Activated CD4-positive, CD25-positive, alpha-beta regulatory T cell (primary cell): ENCODE results near the gene TM4SF5.

Experiments
- DNase-seq, 4 experiments: peaks; one replicate each; lab custom pipeline; 2025; lab: John Stamatoyannopoulos, UW

The TM4SF5 gene

DNA sequence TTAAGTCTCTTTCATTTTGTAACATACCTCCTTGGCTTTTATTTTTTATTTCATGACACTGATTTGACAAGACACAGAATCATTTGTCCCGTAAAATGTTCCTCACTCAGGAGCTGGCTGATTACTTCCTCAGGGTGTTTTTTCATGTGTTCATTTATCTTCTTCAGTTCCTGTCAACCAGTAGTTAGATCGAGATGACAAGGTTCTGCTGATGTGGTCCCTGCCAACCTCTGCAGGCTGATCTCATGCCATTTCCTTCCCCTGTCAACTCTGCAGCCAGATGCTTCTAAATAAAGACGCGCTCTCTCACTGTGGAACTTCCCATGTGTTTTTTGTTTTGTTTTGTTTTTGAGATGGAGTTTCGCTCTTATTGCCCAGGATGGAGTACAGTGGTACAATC lies 23.8 kb upstream of the TM4SF5 start:
- DNase-seq = no peak

- DNase-seq = no peak
Measured at GRCh38 chr17:4748686-4749085, 23.0 kb upstream of the TM4SF5 start.

DNA sequence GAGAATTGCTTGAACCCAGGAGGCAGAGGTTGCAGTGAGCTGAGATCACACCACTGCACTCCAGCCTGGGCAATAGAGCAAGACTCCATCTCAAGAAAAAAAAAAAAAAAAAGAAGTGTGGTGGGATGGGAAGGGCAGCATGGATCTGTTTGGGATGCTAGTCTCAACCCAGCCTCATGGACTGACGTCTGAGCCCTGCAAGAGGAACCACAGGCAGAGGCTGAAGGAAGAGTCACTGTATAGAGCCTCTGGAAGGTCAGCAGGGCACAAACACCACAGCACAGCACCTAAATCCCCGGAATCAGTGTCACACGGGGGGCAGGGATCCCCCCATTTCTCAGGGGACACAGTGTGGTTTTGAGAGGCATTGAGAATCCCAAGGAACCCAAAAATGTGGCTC lies 21.1 kb upstream of the TM4SF5 start:
- DNase-seq = no peak

DNA sequence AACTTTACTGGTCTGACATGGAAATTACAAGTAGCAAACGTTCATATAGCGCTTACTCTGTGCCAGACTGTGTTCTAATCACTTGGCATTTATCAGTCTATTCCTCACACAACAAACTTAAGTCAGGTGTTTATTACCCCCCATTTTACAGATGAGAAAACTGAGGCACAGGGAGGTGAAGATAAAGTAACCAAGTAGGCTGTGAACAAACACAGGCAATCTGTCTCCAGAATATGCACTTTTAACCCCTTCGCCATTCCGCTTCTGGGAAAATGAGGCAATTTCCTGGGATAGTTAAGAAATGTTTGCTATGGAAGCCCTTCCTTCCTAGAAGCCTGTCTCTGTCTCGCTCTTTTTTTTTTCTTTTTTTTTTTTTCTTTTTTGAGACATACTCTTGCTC lies 19.8 kb upstream of the TM4SF5 start:
- no peak for DNase-seq

DNA sequence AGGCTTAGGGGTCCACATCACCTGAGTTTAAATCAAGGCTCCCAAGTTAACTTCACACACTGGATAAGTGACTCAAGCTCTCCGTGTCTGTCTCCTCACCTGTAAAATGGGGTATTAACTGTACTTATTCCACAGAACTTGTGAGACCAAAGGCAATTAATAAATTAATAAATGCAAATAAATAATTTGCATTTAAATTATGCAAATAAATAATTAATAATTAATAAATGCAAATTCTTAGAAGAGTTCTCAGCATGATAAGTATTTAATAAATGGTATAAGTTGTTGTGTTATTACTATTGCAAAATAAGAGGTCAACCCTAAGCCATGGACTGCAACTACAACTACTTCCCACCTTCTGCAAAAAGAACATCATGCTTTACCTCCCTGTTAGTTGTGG lies 18.3 kb upstream of the TM4SF5 start:
- no peak for DNase-seq

DNA sequence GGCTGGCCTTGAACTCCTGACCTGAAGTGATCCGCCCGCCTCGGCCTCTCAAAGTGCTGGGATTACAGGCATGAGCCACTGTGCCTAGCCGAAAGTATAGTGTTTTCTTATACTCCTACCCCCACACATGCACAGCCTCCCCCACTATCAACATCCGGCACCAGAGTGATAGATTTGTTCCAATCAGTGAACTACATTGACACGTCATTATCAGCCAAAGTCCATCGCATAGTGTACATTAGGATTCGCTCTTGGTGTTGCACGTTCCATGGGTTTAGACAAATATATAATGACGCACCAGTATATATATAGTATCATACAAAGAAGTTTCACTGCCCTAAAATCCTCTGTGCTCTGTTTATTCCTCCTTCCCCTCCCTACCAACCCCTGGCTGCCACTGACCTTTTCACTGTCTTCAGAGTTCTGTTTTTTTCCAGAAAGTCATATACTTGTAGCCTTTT lies 11.9 kb upstream of the TM4SF5 start:
- no peak for DNase-seq

DNA sequence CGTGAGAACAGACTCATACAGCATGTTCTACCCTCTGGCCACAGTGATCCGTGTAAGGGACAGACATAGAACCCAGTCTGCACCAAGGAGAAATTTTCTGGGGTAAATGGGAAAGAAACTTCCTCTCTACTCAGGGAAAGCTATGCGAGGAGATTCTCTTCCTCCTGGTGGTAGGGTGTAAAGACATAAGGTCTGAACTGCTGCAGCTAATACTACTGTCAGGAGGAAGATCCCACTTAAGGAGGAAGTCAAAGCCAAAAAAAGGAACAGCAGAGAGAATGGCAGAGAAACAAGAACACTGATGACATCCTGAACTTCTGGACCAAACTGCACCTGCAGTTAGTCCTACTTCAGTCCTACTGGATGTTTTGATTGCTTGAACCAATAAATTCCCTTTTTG lies 7.1 kb upstream of the TM4SF5 start:
- DNase-seq = no peak

DNA sequence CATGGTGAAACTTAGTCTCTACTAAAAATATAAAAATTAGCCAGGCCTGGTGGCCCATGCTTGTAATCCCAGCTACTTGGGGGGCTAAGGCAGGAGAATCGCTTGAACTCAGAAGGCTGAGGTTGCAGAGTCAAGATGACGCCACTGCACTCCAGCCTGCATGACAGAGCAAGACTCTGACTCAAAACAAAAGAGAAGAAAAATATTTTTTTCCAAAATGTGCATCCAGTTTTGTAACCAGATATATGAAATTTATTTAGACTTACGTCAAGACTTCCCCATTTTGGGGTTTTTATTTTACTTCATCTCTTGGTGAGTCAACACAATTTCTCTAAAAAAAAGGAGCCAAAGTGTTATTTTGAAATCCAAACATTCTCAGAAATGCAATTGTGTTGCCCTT lies 5.5 kb upstream of the TM4SF5 start:
- no peak for DNase-seq

DNA sequence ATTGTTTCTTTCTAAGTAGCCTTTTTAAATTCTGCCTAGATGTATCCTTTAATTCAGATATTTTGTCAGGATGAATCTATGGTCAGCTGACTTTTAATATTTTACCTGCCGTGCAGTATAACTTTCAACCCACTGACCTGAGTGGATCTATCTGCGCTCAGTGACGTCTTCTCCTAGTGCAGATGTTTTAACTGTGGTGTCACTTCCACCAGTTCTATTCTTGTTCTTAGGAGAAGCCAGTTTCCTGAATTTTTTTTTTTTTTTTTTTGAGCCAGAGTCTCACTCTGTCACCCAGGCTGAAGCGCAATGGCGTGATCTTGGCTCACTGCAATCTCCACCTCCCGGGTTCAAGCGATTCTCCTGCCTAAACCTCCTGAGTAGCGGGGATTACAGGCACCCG lies 5.0 kb upstream of the TM4SF5 start:
- DNase-seq = no peak

DNA sequence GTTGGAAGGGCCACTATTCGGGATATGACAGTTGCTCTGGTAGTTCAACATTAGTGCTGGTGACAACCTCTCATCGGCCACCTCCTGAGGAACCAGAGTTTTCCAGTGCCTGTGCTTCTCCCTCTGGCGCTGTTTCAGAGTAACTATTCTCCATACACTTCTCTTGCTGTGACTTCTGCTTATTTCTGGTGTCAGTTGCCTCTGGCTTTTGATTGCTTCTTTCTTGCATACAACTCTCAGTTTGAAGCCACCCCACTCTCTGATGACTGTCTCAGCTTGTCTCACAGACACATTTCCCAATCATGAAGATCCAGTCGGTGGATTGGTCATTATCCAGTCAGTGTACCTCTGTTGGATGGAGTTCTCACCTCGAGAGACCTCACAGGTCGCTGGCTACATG lies 3.4 kb upstream of the TM4SF5 start:
- no peak for DNase-seq

DNA sequence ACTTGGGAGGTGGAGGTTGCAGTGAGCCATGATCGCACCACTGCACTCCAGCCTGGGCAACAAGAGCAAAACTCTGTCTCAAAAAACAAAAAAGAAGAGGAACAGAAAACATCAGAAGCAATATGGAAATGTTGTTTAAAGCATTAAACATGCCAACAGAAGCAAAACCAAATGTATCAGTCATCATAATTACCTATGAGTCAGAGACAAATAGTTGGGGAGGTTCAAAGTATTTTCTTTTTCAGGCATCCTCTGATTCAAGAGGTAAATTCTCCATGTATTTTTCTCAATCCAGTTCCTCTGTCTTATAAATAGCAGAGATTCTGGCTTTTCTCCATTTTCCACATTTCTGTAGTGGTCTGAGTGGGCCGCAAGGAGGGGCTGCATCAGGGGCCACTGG lies 2.1 kb upstream of the TM4SF5 start:
- DNase-seq = no peak

DNA sequence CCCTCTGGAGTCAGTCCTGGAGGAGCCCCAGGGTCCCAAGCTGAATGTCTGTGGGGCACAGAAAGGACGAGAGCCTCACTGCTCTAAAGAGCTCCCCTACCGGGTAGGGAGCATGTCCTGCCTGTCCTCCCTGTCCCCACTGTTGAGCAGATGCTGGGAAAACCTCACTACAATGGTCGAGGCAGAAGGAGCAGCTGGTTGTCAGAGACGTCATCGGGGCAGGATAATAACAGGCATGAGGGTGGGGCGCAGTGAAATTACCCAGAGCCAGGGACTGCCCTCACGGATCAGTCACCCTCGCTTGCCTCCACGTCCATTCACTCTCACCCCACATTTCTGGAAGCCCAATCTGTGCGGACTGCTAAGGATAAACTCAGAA lies 538 bp downstream of the TM4SF5 start:
- no peak for DNase-seq

GRCh38 chr17:4777969-4778760 lies 6.5 kb downstream of the TM4SF5 start:
- no peak for DNase-seq

DNA sequence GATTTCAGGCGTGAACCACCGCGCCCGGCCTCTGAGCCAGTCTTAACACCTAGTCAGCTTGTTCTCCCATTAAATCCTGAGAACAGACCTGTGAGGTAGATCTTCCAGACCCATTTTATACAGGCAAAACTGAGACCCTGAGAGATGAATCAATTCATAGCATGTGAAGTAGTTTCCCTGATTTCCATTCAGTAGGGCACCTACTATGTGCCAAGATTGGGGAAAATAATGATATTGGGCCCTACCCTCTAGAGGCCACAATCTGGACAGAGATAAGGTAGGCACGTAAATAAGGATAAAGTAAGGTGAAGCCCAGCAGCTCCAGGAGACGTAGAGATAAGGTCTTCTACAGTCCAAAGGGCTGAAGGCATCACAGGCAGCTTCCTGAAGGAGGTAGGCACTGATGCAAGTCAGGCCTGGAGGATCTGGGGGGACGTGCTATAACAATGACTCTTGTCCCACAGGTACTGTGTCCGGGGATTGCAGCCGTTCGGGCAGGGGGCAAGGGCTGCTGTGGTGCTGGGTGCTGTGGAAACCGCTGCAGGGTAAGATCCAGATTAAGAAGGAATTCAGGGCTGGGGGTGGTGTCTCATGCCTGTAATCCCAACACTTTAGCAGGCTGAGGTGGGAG lies 8.8 kb downstream of the TM4SF5 start:
- DNase-seq = no peak

DNA sequence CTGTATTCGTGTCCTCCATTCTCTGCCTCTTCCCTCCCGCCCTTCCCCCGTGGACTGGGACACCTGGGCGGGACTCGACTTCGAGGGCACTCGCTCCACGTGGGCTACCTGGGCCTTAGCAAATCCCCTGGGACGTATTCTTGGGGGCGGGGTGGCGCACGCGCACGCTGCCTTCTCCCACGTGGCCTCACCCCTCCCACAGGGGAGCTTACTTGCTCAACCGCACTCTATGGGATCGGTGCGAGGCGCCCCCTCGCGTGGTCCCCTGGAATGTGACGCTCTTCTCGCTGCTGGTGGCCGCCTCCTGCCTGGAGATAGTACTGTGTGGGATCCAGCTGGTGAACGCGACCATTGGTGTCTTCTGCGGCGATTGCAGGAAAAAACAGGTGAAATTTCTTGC lies 11.0 kb downstream of the TM4SF5 start:
- no peak for DNase-seq

GRCh38 chr17:4785311-4786105 lies 13.8 kb downstream of the TM4SF5 start:
- no peak for DNase-seq

DNA sequence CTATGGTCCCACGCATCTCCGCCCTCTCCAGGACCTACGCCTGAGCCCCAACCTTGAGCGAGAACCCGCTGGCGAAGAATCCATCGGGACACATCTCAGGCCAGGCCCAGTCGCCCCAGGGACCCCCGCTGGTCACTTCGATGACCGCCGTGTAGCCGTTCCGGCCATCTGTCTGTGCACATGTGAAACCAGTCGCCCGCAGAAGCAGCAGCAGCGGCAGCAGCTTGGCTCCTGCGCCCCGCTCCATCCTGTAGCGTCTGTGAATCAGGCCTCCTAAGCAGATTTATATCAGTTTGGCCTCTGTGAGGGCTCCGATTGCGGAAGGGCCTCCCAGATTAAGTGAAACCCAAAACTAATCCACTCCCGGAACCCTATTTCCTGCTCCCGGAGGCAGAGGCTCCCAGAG lies 14.4 kb downstream of the TM4SF5 start, which contains the start of gene VMO1:
VMO1 (minus strand) TSS at position 259 of the 406 bp plus-strand sequence; CDS start at position 247, 12 bp downstream.
- DNase-seq = no peak

DNA sequence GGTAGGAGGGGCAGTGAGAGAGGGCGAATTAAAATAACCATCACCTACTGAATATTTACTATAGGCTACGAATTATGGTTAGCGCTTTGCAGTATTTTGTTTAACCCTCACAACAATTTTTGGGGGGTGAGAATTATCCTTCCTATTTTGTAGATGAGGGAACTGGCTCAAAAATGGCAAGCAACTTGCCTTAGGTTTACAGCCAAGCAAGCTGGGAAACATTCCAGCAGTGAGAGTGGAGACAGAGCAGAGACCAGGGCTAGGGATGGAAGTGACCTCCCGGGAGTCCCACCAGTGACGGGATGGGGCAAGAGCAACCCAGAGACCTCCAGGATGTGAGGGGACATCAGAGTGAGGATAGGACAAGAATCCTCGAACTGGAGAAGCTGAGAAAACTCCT lies 14.8 kb downstream of the TM4SF5 start:
- no peak for DNase-seq

DNA sequence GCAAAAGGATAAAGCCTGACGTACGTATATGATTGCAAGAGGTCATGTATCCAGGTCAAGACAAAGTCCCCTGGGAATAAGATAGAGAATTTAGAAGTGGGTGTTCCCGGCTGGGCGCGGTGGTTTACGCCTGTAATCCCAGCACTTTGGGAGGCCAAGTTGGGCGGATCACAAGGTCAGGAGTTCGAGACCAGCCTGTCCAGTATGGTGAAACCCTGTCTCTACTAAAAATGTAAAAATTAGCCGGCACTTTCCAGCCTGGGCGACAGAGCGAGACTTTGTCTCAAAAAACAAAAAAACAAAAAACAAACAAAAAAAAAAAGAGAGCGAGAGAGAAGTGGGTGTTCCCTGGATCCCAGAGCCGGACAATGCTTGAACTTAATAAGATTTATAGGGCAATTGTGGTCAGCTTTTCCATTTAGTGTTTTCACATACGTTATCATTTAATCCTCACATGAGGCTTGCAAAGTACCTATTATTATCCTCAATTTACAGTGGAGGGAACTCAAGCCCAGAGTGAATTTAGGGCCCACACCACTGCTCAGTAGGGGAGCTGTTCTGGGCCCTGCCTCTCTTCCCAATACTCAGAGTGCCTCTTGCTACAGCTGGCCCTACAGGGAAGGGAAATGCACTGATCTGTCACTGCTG lies 16.6 kb downstream of the TM4SF5 start:
- DNase-seq = no peak

DNA sequence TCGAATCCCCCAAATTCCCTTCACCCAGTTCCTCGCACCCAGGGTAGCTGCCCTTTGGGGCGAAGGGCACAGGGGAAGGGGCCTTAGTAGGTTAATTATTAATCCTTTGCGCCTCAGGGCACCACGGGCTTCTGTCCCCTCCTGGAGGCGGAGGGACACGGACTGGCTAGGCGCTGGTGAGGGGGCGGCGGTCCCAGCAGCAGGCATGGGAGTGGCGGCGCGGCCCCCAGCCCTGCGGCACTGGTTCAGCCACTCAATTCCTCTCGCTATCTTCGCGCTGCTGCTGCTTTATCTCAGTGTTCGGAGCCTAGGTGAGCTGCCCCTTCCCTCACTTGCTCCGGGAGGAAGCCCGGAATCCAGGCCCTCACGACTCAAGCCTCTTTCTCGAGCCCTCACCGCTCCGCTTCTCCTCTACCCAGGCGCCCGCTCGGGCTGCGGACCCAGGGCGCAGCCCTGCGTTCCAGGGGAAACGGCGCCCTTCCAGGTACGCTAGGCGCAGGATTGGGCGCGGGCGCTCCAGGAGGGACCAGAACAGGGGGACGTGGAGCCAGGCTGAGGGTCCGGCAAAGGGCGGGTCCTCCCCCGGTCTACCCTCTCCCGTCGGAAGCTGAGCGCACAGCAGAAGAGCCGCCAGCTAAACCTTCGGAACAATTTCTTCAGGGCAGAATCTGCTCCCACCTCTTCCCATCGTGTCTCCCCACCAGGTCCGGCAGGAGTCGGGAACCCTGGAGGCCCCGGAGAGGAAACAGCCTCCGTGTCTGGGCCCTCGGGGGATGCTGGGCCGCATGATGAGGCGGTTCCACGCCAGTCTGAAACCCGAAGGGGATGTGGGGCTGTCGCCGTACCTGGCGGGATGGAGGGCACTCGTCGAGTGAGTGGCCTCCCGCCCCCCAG lies 17.4 kb downstream of the TM4SF5 start, which contains the start of gene GLTPD2:
GLTPD2 (plus strand) TSS at position 158 of the 894 bp plus-strand sequence; CDS start at position 206, 48 bp downstream.
- no peak for DNase-seq

- DNase-seq = no peak
Measured at GRCh38 chr17:4789701-4789950, 17.9 kb downstream of the TM4SF5 start.
